H9 (cell line): Measurements from ENCODE around the gene ATM. TPM values are rescaled to one million over a fixed set of nuclear protein-coding genes. Genes with fewer than 3 reads are reported as not detected.

Experiments used
- DNase-seq: peaks from one replicate; pipeline ENCODE4 v3.0.0-alpha.2; 2017
- H2AFZ ChIP-seq: one replicate; pipeline ENCODE4 v1.6.1; 2013; ENCODE audit warnings: mild to moderate bottlenecking, low read length, control low read depth, moderate library complexity
- H2AK5ac ChIP-seq: 2 replicates; pipeline ENCODE4 v1.6.1; 2013; ENCODE audit warnings: low read length, control low read depth, mixed read lengths; ENCODE audit not compliant: insufficient read length
- H2BK120ac ChIP-seq: one replicate; pipeline ENCODE4 v1.6.1; 2013; ENCODE audit warnings: low read depth, mild to moderate bottlenecking, low read length, control low read depth, inconsistent platforms; ENCODE audit not compliant: poor library complexity, severe bottlenecking
- H2BK12ac ChIP-seq: 2 replicates; pipeline ENCODE4 v1.6.1; 2013; ENCODE audit warnings: low read length, control low read depth, mixed read lengths, low read depth; ENCODE audit not compliant: insufficient read length
- H2BK15ac ChIP-seq: 2 replicates; pipeline ENCODE4 v1.6.1; 2013; ENCODE audit warnings: low read depth, low read length, control low read depth
- H2BK20ac ChIP-seq: one replicate; pipeline ENCODE4 v1.6.1; 2013; ENCODE audit warnings: low read depth, mild to moderate bottlenecking, low read length, control low read depth, inconsistent platforms; ENCODE audit not compliant: poor library complexity, severe bottlenecking
- H2BK5ac ChIP-seq: 2 replicates; pipeline ENCODE4 v1.6.1; 2013; ENCODE audit warnings: low read length, control low read depth, mixed read lengths; ENCODE audit not compliant: insufficient read length
- H3K14ac ChIP-seq: 2 replicates; pipeline ENCODE4 v1.6.1; 2013; ENCODE audit warnings: low read length, control low read depth; ENCODE audit not compliant: insufficient read depth
- H3K18ac ChIP-seq: 2 replicates; pipeline ENCODE4 v1.6.1; 2013; ENCODE audit warnings: low read depth, mild to moderate bottlenecking, mixed read lengths, low read length, control low read depth; ENCODE audit not compliant: insufficient read length
- H3K23ac ChIP-seq: 2 replicates; pipeline ENCODE4 v1.6.1; 2013; ENCODE audit warnings: low read length, control low read depth, mixed read lengths, low read depth; ENCODE audit not compliant: insufficient read length
- H3K23me2 ChIP-seq: 2 replicates; pipeline ENCODE4 v1.6.1; 2013; ENCODE audit warnings: low read depth, mild to moderate bottlenecking, mixed read lengths, low read length, control low read depth; ENCODE audit not compliant: insufficient read length, poor library complexity, severe bottlenecking
- H3K27ac ChIP-seq: 2 replicates; pipeline ENCODE4 v1.5.1; 2013; ENCODE audit warnings: low read length, control low read depth, mixed read lengths, low read depth; ENCODE audit not compliant: insufficient read length
- H3K27me3 ChIP-seq: 2 replicates; pipeline ENCODE4 v1.6.1; 2013; ENCODE audit warnings: low read length, control low read depth, inconsistent platforms; ENCODE audit not compliant: insufficient read depth
- H3K4ac ChIP-seq: 2 replicates; pipeline ENCODE4 v1.6.1; 2013; ENCODE audit warnings: low read depth, mild to moderate bottlenecking, control low read depth, inconsistent platforms, low read length, moderate library complexity
- H3K4me1 ChIP-seq: 2 replicates; pipeline ENCODE4 v1.6.1; 2013; ENCODE audit warnings: low read length, control low read depth, inconsistent platforms; ENCODE audit not compliant: insufficient read depth
- H3K4me2 ChIP-seq: 2 replicates; pipeline ENCODE4 v1.6.1; 2013; ENCODE audit warnings: low read length, control low read depth, mixed read lengths; ENCODE audit not compliant: insufficient read length, insufficient read depth
- H3K56ac ChIP-seq: 2 replicates; pipeline ENCODE4 v1.6.1; 2013; ENCODE audit warnings: low read depth, mild to moderate bottlenecking, mixed read lengths, low read length, control low read depth; ENCODE audit not compliant: insufficient read length
- H3K79me1 ChIP-seq: 2 replicates; pipeline ENCODE4 v1.6.1; 2013; ENCODE audit warnings: low read depth, mild to moderate bottlenecking, moderate library complexity, low read length, control low read depth, inconsistent platforms; ENCODE audit not compliant: insufficient read depth, poor library complexity, severe bottlenecking
- H3K79me2 ChIP-seq: 2 replicates; pipeline ENCODE4 v1.6.1; 2013; ENCODE audit warnings: low read length, control low read depth, inconsistent platforms; ENCODE audit not compliant: insufficient read depth
- H3K9ac ChIP-seq: 2 replicates; pipeline ENCODE4 v1.6.1; 2013; ENCODE audit warnings: low read length, control low read depth, mixed read lengths; ENCODE audit not compliant: insufficient read length; ENCODE audit errors: extremely low read depth
- H3K9me3 ChIP-seq: one replicate; pipeline ENCODE4 v1.6.1; 2013; ENCODE audit warnings: low read depth, low read length, inconsistent platforms; ENCODE audit not compliant: control insufficient read depth
- H3T11ph ChIP-seq: one replicate; pipeline ENCODE4 v1.6.1; 2013; ENCODE audit warnings: mild to moderate bottlenecking, low read length, control low read depth, inconsistent platforms
- H4K20me1 ChIP-seq: one replicate; pipeline ENCODE4 v1.6.1; 2013; ENCODE audit not compliant: control insufficient read depth, insufficient read length, insufficient read depth
- H4K5ac ChIP-seq: 2 replicates; pipeline ENCODE4 v1.6.1; 2013; ENCODE audit warnings: low read depth, mild to moderate bottlenecking, mixed read lengths, low read length, control low read depth; ENCODE audit not compliant: insufficient read length
- H4K8ac ChIP-seq: replicated peaks from 2 replicates; pipeline ENCODE4 v1.6.1; 2013; ENCODE audit warnings: low read length, control low read depth, mixed read lengths, low read depth; ENCODE audit not compliant: insufficient read length
- H4K91ac ChIP-seq: 2 replicates; pipeline ENCODE4 v1.6.1; 2013; ENCODE audit warnings: low read depth, mild to moderate bottlenecking, moderate library complexity, mixed read lengths, low read length, control low read depth; ENCODE audit not compliant: insufficient read length
- H3K27ac Mint-ChIP-seq, 3 experiments: 2 replicates in 2 of 3; 3 replicates in 1 of 3; pipeline ENCODE4 v1.8.0; 2020 to 2021; ENCODE audit warnings: mixed read lengths in 3 of 3, mild to moderate bottlenecking in 1 of 3, moderate library complexity in 1 of 3
- H3K27me3 Mint-ChIP-seq: 2 replicates; pipeline ENCODE4 v1.8.0; 2021; ENCODE audit warnings: low read depth, mild to moderate bottlenecking, moderate library complexity, mixed read lengths
- H3K36me3 Mint-ChIP-seq, 3 experiments: 2 replicates in 2 of 3; 3 replicates in 1 of 3; pipeline ENCODE4 v1.8.0; 2020 to 2021; ENCODE audit warnings: low read depth in 3 of 3, mixed read lengths in 3 of 3; ENCODE audit not compliant: insufficient read depth in 1 of 3
- H3K4me1 Mint-ChIP-seq, 2 experiments: 2 replicates each; pipeline ENCODE4 v1.8.0; 2020; ENCODE audit warnings: mixed read lengths in 2 of 2
- H3K4me3 Mint-ChIP-seq, 2 experiments: 2 replicates in 1 of 2; 3 replicates in 1 of 2; pipeline ENCODE4 v1.8.0; 2020 to 2021; ENCODE audit warnings: mild to moderate bottlenecking in 2 of 2, mixed read lengths in 2 of 2, moderate library complexity in 1 of 2
- H3K9me3 Mint-ChIP-seq, 2 experiments: 2 replicates in 1 of 2; 3 replicates in 1 of 2; pipeline ENCODE4 v1.8.0; 2020; ENCODE audit warnings: mild to moderate bottlenecking in 2 of 2, mixed read lengths in 2 of 2, moderate library complexity in 1 of 2
- CTCF ChIP-seq: fragments of 200-600 bp; sonication (generic); conservative IDR thresholded peaks from 3 replicates; pipeline ENCODE4 v1.8.0; 2021; ENCODE audit warnings: antibody characterized with exemption, mild to moderate bottlenecking
- WGBS: extraction: QIAGEN DNeasy Blood & Tissue Kit; methylation state at CpG from one replicate; pipeline ENCODE4 v1.1.7; 2013; ENCODE audit warnings: missing lambda C conversion rate, low lambda C conversion rate, mixed read lengths; ENCODE audit not compliant: insufficient read length; ENCODE audit errors: extremely low coverage; 5-methylcytosine and 5-hydroxymethylcytosine counted together
- total RNA-seq: library from RNA; stranded (reverse); gene quantifications from 2 replicates; pipeline ENCODE4 v1.2.1, GENCODE V29; 2021

Gene ATM
- total RNA-seq, 1 experiment from 2014 or later = 58.9 TPM

- H3K9ac ChIP-seq = no peak overlapping the region
- no peak overlapping the region for H4K5ac ChIP-seq
- H3K56ac ChIP-seq = no peak overlapping the region
- no peak overlapping the region for H3K18ac ChIP-seq
- WGBS = no CpG with 5 or more reads among the region's 14 CpGs
- H4K20me1 ChIP-seq = no peaks in the 10 kb centered on the region
- no peaks in the 10 kb centered on the region for H3K79me1 ChIP-seq
- no peak overlapping the region for H3K14ac ChIP-seq
- no peak overlapping the region for H2AK5ac ChIP-seq
- H3K27ac ChIP-seq = no peak overlapping the region
- Mint-ChIP-seq H3K4me1 (peaks cover 11% of the 10 kb centered on the region in 2 experiments), H3K36me3 (peaks cover 9 to 45% (median 23%) of the 10 kb centered on the region in 3 experiments), H3K27ac (peak overlapping the region in 2 of 3 experiments; percentile 3 to 18; a peak in 1 of 7 replicates), H3K9me3 (no peaks in the 10 kb centered on the region; a peak in 1 of 5 replicates), H3K4me3 (peak overlapping the region in 1 of 2 experiments; percentile 1; a peak in 1 of 5 replicates), H3K27me3 (no peaks in the 10 kb centered on the region)
- no peak for TF ChIP-seq CTCF
- no peak overlapping the region for H2BK12ac ChIP-seq
- H3K4ac ChIP-seq = no peak overlapping the region
- no peaks in the 10 kb centered on the region for H3K27me3 ChIP-seq
- H3K4me2 ChIP-seq = no peak overlapping the region
- H3T11ph ChIP-seq = no peak overlapping the region
- no peak overlapping the region for H4K91ac ChIP-seq
- H3K23ac ChIP-seq = no peak overlapping the region
- H3K4me1 ChIP-seq = no peaks in the 10 kb centered on the region
- no peak overlapping the region for H2AFZ ChIP-seq
- DNase-seq = no peak
- H3K9me3 ChIP-seq = no peaks in the 10 kb centered on the region
- H2BK20ac ChIP-seq = no peak overlapping the region
- no peak overlapping the region for H2BK5ac ChIP-seq
- no peak overlapping the region for H4K8ac ChIP-seq
- H2BK120ac ChIP-seq = no peak overlapping the region
- H3K23me2 ChIP-seq = peaks cover 14% of the 10 kb centered on the region
- peaks cover 27% of the 10 kb centered on the region; the same call in 1 of the 2 replicates for H3K79me2 ChIP-seq
- no peak overlapping the region for H2BK15ac ChIP-seq
These were observed 2.3 kb downstream of the ATM start for GRCh38 chr11:108224911-108225786.
